Neural progenitor cell (in vitro differentiated cells): ENCODE measurements around the gene ULK4. TPM values are rescaled to one million over a fixed set of nuclear protein-coding genes. Genes with fewer than 3 reads are reported as not detected.

Source experiments
- DNase-seq: peaks from one replicate; pipeline ENCODE4 v3.0.0-alpha.2; 2016; ENCODE audit warnings: low spot score
- H2AFZ ChIP-seq: fragments of 200-600 bp; sonication (generic); replicated peaks from 2 replicates; pipeline ENCODE4 v1.6.1; 2016; ENCODE audit warnings: antibody characterized with exemption
- H3F3A ChIP-seq: fragments of 200-600 bp; sonication (generic); 2 replicates; pipeline ENCODE4 v1.6.1; 2016; ENCODE audit warnings: antibody characterized with exemption, low read depth
- H3K27ac ChIP-seq: fragments of 200-600 bp; sonication (generic); 2 replicates; pipeline ENCODE4 v1.5.1; 2016; ENCODE audit warnings: mild to moderate bottlenecking
- H3K27me3 ChIP-seq: fragments of 200-600 bp; sonication (generic); 2 replicates; pipeline ENCODE4 v1.6.1; 2016; ENCODE audit warnings: mild to moderate bottlenecking, moderate library complexity
- H3K36me3 ChIP-seq: fragments of 200-600 bp; sonication (generic); 2 replicates; pipeline ENCODE4 v1.5.1; 2016
- H3K4me1 ChIP-seq: fragments of 200-600 bp; sonication (generic); 2 replicates; pipeline ENCODE4 v1.6.1; 2016; ENCODE audit warnings: mixed run types
- H3K4me2 ChIP-seq: fragments of 200-600 bp; sonication (generic); 2 replicates; pipeline ENCODE4 v1.6.1; 2016
- H3K4me3 ChIP-seq: fragments of 200-600 bp; sonication (generic); 2 replicates; pipeline ENCODE4 v1.5.1; 2016
- H3K79me2 ChIP-seq: fragments of 200-600 bp; sonication (generic); 2 replicates; pipeline ENCODE4 v1.6.1; 2016; ENCODE audit warnings: low read depth
- H3K9ac ChIP-seq: fragments of 200-600 bp; sonication (generic); 2 replicates; pipeline ENCODE4 v1.6.1; 2016
- H3K9me3 ChIP-seq: fragments of 200-600 bp; sonication (generic); 2 replicates; pipeline ENCODE4 v1.5.1; 2016; ENCODE audit warnings: low read depth
- H4K20me1 ChIP-seq: fragments of 200-600 bp; sonication (generic); 2 replicates; pipeline ENCODE4 v1.6.1; 2016; ENCODE audit warnings: low read depth
- H3K27ac Mint-ChIP-seq: 3 replicates; pipeline ENCODE4 v1.8.0; 2021; ENCODE audit warnings: mixed read lengths
- H3K27me3 Mint-ChIP-seq: 2 replicates; pipeline ENCODE4 v1.8.0; 2022; ENCODE audit warnings: low read depth, mild to moderate bottlenecking, inconsistent platforms, moderate library complexity, mixed read lengths; ENCODE audit not compliant: insufficient read depth
- H3K36me3 Mint-ChIP-seq: 3 replicates; pipeline ENCODE4 v1.8.0; 2021; ENCODE audit warnings: mixed read lengths
- H3K4me1 Mint-ChIP-seq: 3 replicates; pipeline ENCODE4 v1.8.0; 2021; ENCODE audit warnings: mixed read lengths
- H3K4me3 Mint-ChIP-seq: 3 replicates; pipeline ENCODE4 v1.8.0; 2021; ENCODE audit warnings: mild to moderate bottlenecking, moderate library complexity, mixed read lengths
- H3K9me3 Mint-ChIP-seq: 3 replicates; pipeline ENCODE4 v1.8.0; 2020; ENCODE audit warnings: mixed read lengths
- EZH2 ChIP-seq: fragments of 200-600 bp; sonication (generic); IDR thresholded peaks from 2 replicates; pipeline ENCODE4 v1.6.1; 2017; ENCODE audit warnings: antibody characterized with exemption, mild to moderate bottlenecking, moderate library complexity
- EZH2phosphoT487 ChIP-seq: fragments of 200-600 bp; sonication (generic); IDR thresholded peaks from 2 replicates; pipeline ENCODE4 v1.6.1; 2017; ENCODE audit warnings: antibody characterized with exemption
- total RNA-seq: library from RNA; depleted of rRNA; stranded (reverse); fragments of >200 nt; gene quantifications from 2 replicates; pipeline ENCODE4 v1.2.3, GENCODE V29; 2015; ENCODE audit warnings: low replicate concordance
- TF ChIP-seq, protein P1 (sequence below): fragments of 200-600 bp; sonication (generic); IDR thresholded peaks from 2 replicates; pipeline ENCODE4 v1.5.1; 2017; ENCODE audit warnings: antibody characterized with exemption, mild to moderate bottlenecking

ULK4 gene
- total RNA-seq, 1 donor from 2014 or later = 33.0 TPM

DNA sequence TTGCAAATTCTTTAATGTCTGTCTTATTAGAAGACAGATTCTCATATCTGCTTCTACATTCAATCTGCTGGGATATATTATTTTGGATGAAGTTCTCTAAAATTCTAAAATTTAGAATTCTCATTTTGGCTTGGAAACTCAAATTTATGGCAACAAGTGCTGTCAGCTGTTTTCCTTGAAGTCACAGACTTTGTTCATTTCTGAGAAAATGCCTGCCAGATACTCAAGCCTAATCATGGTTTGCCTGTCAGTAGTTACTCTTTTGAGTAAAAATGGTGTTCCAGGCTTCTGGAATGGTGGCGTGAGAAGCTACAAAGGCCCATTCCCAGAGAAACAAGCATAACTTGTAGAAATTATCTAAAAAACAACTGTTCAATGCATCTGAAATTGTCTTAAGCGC lies 646.8 kb downstream of the ULK4 start:
- Histone ChIP-seq H3K4me2 (no peak overlapping the region), H3K27me3 (no peaks in the 10 kb centered on the region), H3K4me3 (no peak overlapping the region), H3K9me3 (no peaks in the 10 kb centered on the region), H3K27ac (no peak overlapping the region), H4K20me1 (no peaks in the 10 kb centered on the region), H3K36me3 (no peaks in the 10 kb centered on the region), H3K79me2 (no peaks in the 10 kb centered on the region), H3F3A (no peaks in the 10 kb centered on the region), H3K9ac (no peak overlapping the region), H3K4me1 (peaks cover 13% of the 10 kb centered on the region), H2AFZ (no peak overlapping the region)
- TF ChIP-seq EZH2phosphoT487 (no peak), EZH2 (no peak)
- TF ChIP-seq, protein P1, sequence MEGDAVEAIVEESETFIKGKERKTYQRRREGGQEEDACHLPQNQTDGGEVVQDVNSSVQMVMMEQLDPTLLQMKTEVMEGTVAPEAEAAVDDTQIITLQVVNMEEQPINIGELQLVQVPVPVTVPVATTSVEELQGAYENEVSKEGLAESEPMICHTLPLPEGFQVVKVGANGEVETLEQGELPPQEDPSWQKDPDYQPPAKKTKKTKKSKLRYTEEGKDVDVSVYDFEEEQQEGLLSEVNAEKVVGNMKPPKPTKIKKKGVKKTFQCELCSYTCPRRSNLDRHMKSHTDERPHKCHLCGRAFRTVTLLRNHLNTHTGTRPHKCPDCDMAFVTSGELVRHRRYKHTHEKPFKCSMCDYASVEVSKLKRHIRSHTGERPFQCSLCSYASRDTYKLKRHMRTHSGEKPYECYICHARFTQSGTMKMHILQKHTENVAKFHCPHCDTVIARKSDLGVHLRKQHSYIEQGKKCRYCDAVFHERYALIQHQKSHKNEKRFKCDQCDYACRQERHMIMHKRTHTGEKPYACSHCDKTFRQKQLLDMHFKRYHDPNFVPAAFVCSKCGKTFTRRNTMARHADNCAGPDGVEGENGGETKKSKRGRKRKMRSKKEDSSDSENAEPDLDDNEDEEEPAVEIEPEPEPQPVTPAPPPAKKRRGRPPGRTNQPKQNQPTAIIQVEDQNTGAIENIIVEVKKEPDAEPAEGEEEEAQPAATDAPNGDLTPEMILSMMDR = no peak
- DNase-seq = no peak
- Mint-ChIP-seq H3K27ac (no peak overlapping the region), H3K4me3 (no peak overlapping the region), H3K9me3 (no peaks in the 10 kb centered on the region), H3K36me3 (no peaks in the 10 kb centered on the region), H3K27me3 (no peaks in the 10 kb centered on the region), H3K4me1 (peaks cover 7% of the 10 kb centered on the region)

DNA sequence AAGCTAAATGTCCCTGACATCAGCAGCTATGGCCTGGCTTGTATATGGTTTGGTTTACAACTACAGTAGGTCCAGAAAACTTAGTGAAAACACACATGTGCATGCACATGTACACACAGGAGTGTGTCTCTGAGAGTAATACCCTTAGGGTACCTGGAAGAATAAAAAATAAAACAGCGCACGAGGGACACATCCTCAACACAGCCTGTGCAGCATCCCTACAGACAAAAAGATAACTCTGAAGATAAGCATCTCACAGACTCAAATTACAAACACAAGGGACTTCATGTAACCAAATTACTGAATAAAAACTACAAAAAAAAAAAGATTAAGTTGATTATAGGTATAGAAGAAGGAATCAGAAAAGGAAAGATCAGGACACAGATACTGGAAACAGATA lies 653.8 kb downstream of the ULK4 start:
- no peak for TF ChIP-seq EZH2
- TF ChIP-seq, protein P1 = no peak
- no peak for TF ChIP-seq EZH2phosphoT487
- H3K4me1 Mint-ChIP-seq = peaks cover 8% of the 10 kb centered on the region
- H3K36me3 ChIP-seq = no peaks in the 10 kb centered on the region
- H3K9ac ChIP-seq = no peak overlapping the region
- H3K4me3 Mint-ChIP-seq = no peak overlapping the region
- no peak for DNase-seq
- H3K4me3 ChIP-seq = no peak overlapping the region
- H3K79me2 ChIP-seq = no peaks in the 10 kb centered on the region
- H3K36me3 Mint-ChIP-seq = peaks cover 2% of the 10 kb centered on the region
- no peaks in the 10 kb centered on the region for H3K4me1 ChIP-seq
- H3F3A ChIP-seq = no peaks in the 10 kb centered on the region
- H4K20me1 ChIP-seq = no peaks in the 10 kb centered on the region
- H3K4me2 ChIP-seq = no peak overlapping the region
- no peak overlapping the region for H2AFZ ChIP-seq
- H3K27ac ChIP-seq = no peak overlapping the region
- peaks cover 3% of the 10 kb centered on the region for H3K27me3 Mint-ChIP-seq
- H3K9me3 Mint-ChIP-seq = peaks cover 5% of the 10 kb centered on the region
- no peaks in the 10 kb centered on the region for H3K9me3 ChIP-seq
- H3K27ac Mint-ChIP-seq = no peak overlapping the region
- no peaks in the 10 kb centered on the region for H3K27me3 ChIP-seq

DNA sequence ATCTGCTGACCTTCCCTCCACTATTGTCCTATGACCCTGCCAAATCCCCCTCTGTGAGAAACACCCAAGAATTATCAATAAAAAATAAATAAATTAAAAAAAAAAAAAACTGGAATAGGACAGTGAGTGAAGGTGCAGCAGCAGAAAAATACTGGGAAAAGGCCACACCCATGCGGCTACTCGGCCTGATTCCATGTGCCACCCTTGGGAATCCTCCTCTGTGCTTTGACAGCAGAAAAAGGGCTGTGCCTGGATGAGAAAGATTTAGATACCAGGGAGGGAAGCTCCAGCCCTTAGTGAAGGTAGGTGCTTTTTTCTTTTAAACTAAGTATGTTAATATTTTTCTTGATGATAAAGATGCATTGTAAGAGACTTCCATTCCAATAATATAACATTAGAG lies 654.8 kb downstream of the ULK4 start:
- no peaks in the 10 kb centered on the region for H3K36me3 ChIP-seq
- no peak overlapping the region for H3K4me3 ChIP-seq
- H3K9me3 ChIP-seq = no peaks in the 10 kb centered on the region
- peaks cover 5% of the 10 kb centered on the region for H3K9me3 Mint-ChIP-seq
- H3K4me1 Mint-ChIP-seq = peaks cover 8% of the 10 kb centered on the region
- no peak overlapping the region for H3K27ac Mint-ChIP-seq
- DNase-seq = no peak
- no peak overlapping the region for H3K4me2 ChIP-seq
- H3K9ac ChIP-seq = no peak overlapping the region
- no peak overlapping the region for H3K4me3 Mint-ChIP-seq
- H4K20me1 ChIP-seq = no peaks in the 10 kb centered on the region
- H3K4me1 ChIP-seq = no peaks in the 10 kb centered on the region
- H3K79me2 ChIP-seq = no peaks in the 10 kb centered on the region
- H3F3A ChIP-seq = no peaks in the 10 kb centered on the region
- no peak for TF ChIP-seq EZH2
- TF ChIP-seq, protein P1 = no peak
- H3K36me3 Mint-ChIP-seq = peaks cover 2% of the 10 kb centered on the region
- no peak overlapping the region for H3K27ac ChIP-seq
- peaks cover 3% of the 10 kb centered on the region for H3K27me3 Mint-ChIP-seq
- H2AFZ ChIP-seq = no peak overlapping the region
- no peaks in the 10 kb centered on the region for H3K27me3 ChIP-seq
